Testis (tissue), 3 donors: Measurements from ENCODE around the gene SLC2A9. TPM values are rescaled to one million over a fixed set of nuclear protein-coding genes. Genes with fewer than 3 reads are reported as not detected.
A peak's percentile ranks its signal among the peaks of the same experiment; 100 is the strongest.
"Not testable (repeated sequence)": the region's sequence is repeated elsewhere in the genome, so short reads cannot be mapped to it uniquely, and the experiment has no call there.

Source experiments
- DNase-seq: peaks from one replicate; pipeline ENCODE4 v3.0.0-alpha.2; 2019
- H3K27ac ChIP-seq, 2 donors: fragments of 200-600 bp; sonication (generic); one replicate each; pipeline ENCODE4 v1.5.1; 2019
- H3K27me3 ChIP-seq: fragments of 200-600 bp; sonication (generic); one replicate; pipeline ENCODE4 v1.5.1; 2019
- H3K36me3 ChIP-seq: fragments of 200-600 bp; sonication (generic); one replicate; pipeline ENCODE4 v1.5.1; 2017; ENCODE audit warnings: low read depth; ENCODE audit errors: missing control alignments
- H3K4me1 ChIP-seq: fragments of 200-600 bp; sonication (generic); one replicate; pipeline ENCODE4 v1.5.1; 2019
- H3K4me3 ChIP-seq, 2 donors: fragments of 200-600 bp; sonication (generic); one replicate each; pipeline ENCODE4 v1.5.1; 2017 to 2019
- H3K9me3 ChIP-seq: fragments of 200-600 bp; sonication (generic); one replicate; pipeline ENCODE4 v1.5.1; 2017
- CTCF ChIP-seq, 3 experiments: fragments of 450-650 bp in 2 of 3; fragments of 200-600 bp in 1 of 3; sonication (generic) in 1 of 3; IDR thresholded peaks; one replicate each; pipeline ENCODE4 v1.5.1; 2016 to 2019; ENCODE audit warnings: antibody characterized with exemption in 3 of 3, mild to moderate bottlenecking in 2 of 3, moderate library complexity in 1 of 3
- POLR2A ChIP-seq: fragments of 450-650 bp; IDR thresholded peaks from one replicate; pipeline ENCODE4 v1.6.1; 2017; ENCODE audit warnings: antibody characterized with exemption, mild to moderate bottlenecking, moderate library complexity
- WGBS, 2 donors: methylation state at CpG; one replicate each; pipeline ENCODE4 v1.1.5; 2018; 5-methylcytosine and 5-hydroxymethylcytosine counted together
- intact Hi-C: fragments of 100-400 bp; cut with DNase I; formaldehyde crosslinking; loops from one replicate; pipeline ENCODE4 v1.15.1; 2023; ENCODE audit warnings: low total_unique reads
- polyA plus RNA-seq: library from polyadenylated mRNA; stranded (reverse); fragments of 350-450 nt; fragmentation: Illumina TruSeq; extraction: RNeasy Lipid Tissue Mini Kit (QIAGEN cat#74804); gene quantifications from one replicate; pipeline ENCODE4 v1.2.3, GENCODE V29; 2014; ENCODE audit warnings: low read depth, low replicate concordance; ENCODE audit not compliant: insufficient read depth
- total RNA-seq, 2 donors: library from RNA; depleted of rRNA; stranded (reverse); fragments of >200 nt; gene quantifications; one replicate each; pipeline ENCODE4 v1.2.3, GENCODE V29; 2016

SLC2A9 gene
- total and polyA plus RNA-seq, 3 donors from 2014 or later = 6.3 to 7.5 (median 6.8) TPM

GRCh38 chr4:9901257-9901656 is 120.0 kb downstream of the SLC2A9 start:
- no peak for DNase-seq
- WGBS, 2 donors = 81 to 85% methylated on average over 3 of the region's 3 CpGs
- Histone ChIP-seq H3K4me1 (no peaks in the 10 kb centered on the region), H3K27ac (no peak overlapping the region), H3K36me3 (no peaks in the 10 kb centered on the region), H3K27me3 (no peaks in the 10 kb centered on the region), H3K4me3 (no peak overlapping the region), H3K9me3 (no peaks in the 10 kb centered on the region)
- intact Hi-C loops = no loop called here
- TF ChIP-seq CTCF (IDR thresholded peaks at IDR 0.05) (no peak), POLR2A (no peak)

GRCh38 chr4:9900633-9901032 is 120.7 kb downstream of the SLC2A9 start:
- H3K9me3 ChIP-seq, H3K27ac ChIP-seq, H3K4me3 ChIP-seq, H3K27me3 ChIP-seq, intact Hi-C loops, DNase-seq, H3K36me3 ChIP-seq, H3K4me1 ChIP-seq: not testable (repeated sequence)
- 72 to 88% methylated on average over 4 of the region's 4 CpGs for WGBS, 2 donors

- H3K9me3 ChIP-seq = no peaks in the 10 kb centered on the region
- WGBS, 2 donors = 60 to 64% methylated on average over 5 of the region's 5 CpGs
- H3K27ac ChIP-seq = no peak overlapping the region
- H3K27me3 ChIP-seq = no peaks in the 10 kb centered on the region
- TF ChIP-seq POLR2A (no peak), CTCF (IDR thresholded peaks at IDR 0.05) (no peak)
- H3K4me1 ChIP-seq = no peaks in the 10 kb centered on the region
- intact Hi-C loops = no loop called here
- DNase-seq = no peak
- no peak overlapping the region for H3K4me3 ChIP-seq
- H3K36me3 ChIP-seq = no peaks in the 10 kb centered on the region
These were observed 121.8 kb downstream of the SLC2A9 start for GRCh38 chr4:9899306-9900055.

- H3K36me3 ChIP-seq = no peaks in the 10 kb centered on the region
- 62 to 63% methylated on average over 9 of the region's 9 CpGs for WGBS, 2 donors
- no peak overlapping the region for H3K4me3 ChIP-seq
- H3K27ac ChIP-seq = no peak overlapping the region
- no peaks in the 10 kb centered on the region for H3K27me3 ChIP-seq
- no peak for TF ChIP-seq POLR2A
- TF ChIP-seq CTCF (IDR thresholded peaks at IDR 0.05) = peak in 1 of 3 experiments; percentile 25
- intact Hi-C loops = no loop called here
- no peaks in the 10 kb centered on the region for H3K4me1 ChIP-seq
- DNase-seq = peak; percentile 74
- H3K9me3 ChIP-seq = no peaks in the 10 kb centered on the region
These were observed 122.5 kb downstream of the SLC2A9 start for GRCh38 chr4:9898596-9899305.

GRCh38 chr4:9895333-9895705 is 126.0 kb downstream of the SLC2A9 start:
- no peak for TF ChIP-seq POLR2A
- TF ChIP-seq CTCF (IDR thresholded peaks at IDR 0.05) = no peak
- Histone ChIP-seq H3K9me3 (no peaks in the 10 kb centered on the region), H3K36me3 (no peaks in the 10 kb centered on the region), H3K27ac (no peak overlapping the region), H3K4me1 (no peaks in the 10 kb centered on the region), H3K27me3 (no peaks in the 10 kb centered on the region), H3K4me3 (no peak overlapping the region)
- DNase-seq = no peak
- intact Hi-C loops = no loop called here
- WGBS, 2 donors = 58 to 63% methylated on average over 4 of the region's 4 CpGs
